Thymus (tissue), 11 donors: ENCODE data around the gene SSX2IP. TPM values are rescaled to one million over a fixed set of nuclear protein-coding genes. Genes with fewer than 3 reads are reported as not detected.

Experiments
- DNase-seq, 9 donors: peaks; one replicate each; pipeline ENCODE4 v3.0.0-alpha.2; 2013; ENCODE audit warnings: low spot score in 9 of 9, low read depth in 6 of 9, missing footprints in 1 of 9
- H3K27ac ChIP-seq, 2 donors: one replicate each; pipeline ENCODE4 v1.5.1; 2013; ENCODE audit warnings: control low read depth in 1 of 2, low read depth in 1 of 2, low read length in 1 of 2, mild to moderate bottlenecking in 1 of 2, moderate library complexity in 1 of 2
- H3K27me3 ChIP-seq, 2 donors: one replicate each; pipeline ENCODE4 v1.5.1; 2013; ENCODE audit warnings: low read length in 1 of 2; ENCODE audit not compliant: control insufficient read depth in 2 of 2, insufficient read depth in 1 of 2
- H3K36me3 ChIP-seq, 2 donors: one replicate each; pipeline ENCODE4 v1.5.1; 2013; ENCODE audit warnings: low read length in 1 of 2, mild to moderate bottlenecking in 1 of 2, moderate library complexity in 1 of 2; ENCODE audit not compliant: control insufficient read depth in 2 of 2, insufficient read depth in 2 of 2
- H3K4me1 ChIP-seq, 2 donors: one replicate each; pipeline ENCODE4 v1.5.1; 2013; ENCODE audit warnings: low read length in 2 of 2; ENCODE audit not compliant: control insufficient read depth in 2 of 2, insufficient read depth in 2 of 2
- H3K4me3 ChIP-seq, 2 donors: one replicate each; pipeline ENCODE4 v1.5.1; 2013; ENCODE audit warnings: low read length in 2 of 2, control low read depth in 1 of 2, mild to moderate bottlenecking in 1 of 2
- H3K9me3 ChIP-seq, 2 donors: one replicate each; pipeline ENCODE4 v1.5.1; 2013; ENCODE audit warnings: low read length in 1 of 2, mild to moderate bottlenecking in 1 of 2; ENCODE audit not compliant: control insufficient read depth in 2 of 2, insufficient read depth in 1 of 2
- WGBS: extraction: QIAGEN DNeasy Blood & Tissue Kit; methylation state at CpG from one replicate; pipeline ENCODE4 v1.1.7; 2013; 5-methylcytosine and 5-hydroxymethylcytosine counted together
- polyA plus RNA-seq: library from polyadenylated mRNA; stranded (reverse); fragments of 200-250 nt; gene quantifications from one replicate; pipeline ENCODE4 v1.2.3, GENCODE V29; 2013
- total RNA-seq: library from RNA; stranded (reverse); fragments of 120-200 nt; gene quantifications from one replicate; pipeline ENCODE4 v1.2.4, GENCODE V29; 2013
- donor health status: healthy.

The SSX2IP gene
- total and polyA plus RNA-seq, 2 donors = 15.4 to 23.7 TPM

GRCh38 chr1:84715342-84716019 lies 25.2 kb upstream of the SSX2IP start:
- peak overlapping the region in 1 of 2 donors; percentile 44 for H3K27ac ChIP-seq
- H3K4me3 ChIP-seq = no peak overlapping the region
- H3K36me3 ChIP-seq = no peaks in the 10 kb centered on the region
- H3K4me1 ChIP-seq = peaks cover 5 to 20% of the 10 kb centered on the region in 2 donors
- no peaks in the 10 kb centered on the region for H3K27me3 ChIP-seq
- peak in 8 of 9 donors; percentile 21 to 78 (median 50) for DNase-seq
- 97% methylated on average over 3 of the region's 3 CpGs for WGBS
- H3K9me3 ChIP-seq = no peaks in the 10 kb centered on the region

- Histone ChIP-seq H3K27ac (no peak overlapping the region), H3K4me3 (no peak overlapping the region), H3K9me3 (no peaks in the 10 kb centered on the region), H3K36me3 (no peaks in the 10 kb centered on the region), H3K4me1 (peaks cover 0 to 12% of the 10 kb centered on the region in 2 donors), H3K27me3 (no peaks in the 10 kb centered on the region)
- no peak for DNase-seq
- 98% methylated on average over 3 of the region's 3 CpGs for WGBS
Observed at GRCh38 chr1:84712276-84712874, 22.1 kb upstream of the SSX2IP start.

- DNase-seq = no peak
- Histone ChIP-seq H3K27me3 (no peaks in the 10 kb centered on the region), H3K4me1 (peaks cover 0 to 12% of the 10 kb centered on the region in 2 donors), H3K36me3 (no peaks in the 10 kb centered on the region), H3K4me3 (no peak overlapping the region), H3K9me3 (no peaks in the 10 kb centered on the region), H3K27ac (no peak overlapping the region)
- WGBS = 97% methylated on average over 4 of the region's 4 CpGs
Observed at GRCh38 chr1:84711869-84712268, 21.6 kb upstream of the SSX2IP start.

- WGBS = 97% methylated on average over 1 of the region's 1 CpG
- Histone ChIP-seq H3K4me3 (no peak overlapping the region), H3K4me1 (peaks cover 0 to 12% of the 10 kb centered on the region in 2 donors), H3K27me3 (no peaks in the 10 kb centered on the region), H3K36me3 (no peaks in the 10 kb centered on the region), H3K27ac (no peak overlapping the region), H3K9me3 (no peaks in the 10 kb centered on the region)
- DNase-seq = no peak
Observed at GRCh38 chr1:84711121-84711520, 20.9 kb upstream of the SSX2IP start.

- Histone ChIP-seq H3K27ac (no peak overlapping the region), H3K4me3 (no peak overlapping the region), H3K4me1 (no peaks in the 10 kb centered on the region), H3K9me3 (no peaks in the 10 kb centered on the region), H3K27me3 (no peaks in the 10 kb centered on the region), H3K36me3 (no peaks in the 10 kb centered on the region)
- DNase-seq = no peak
- WGBS = 87% methylated on average over 1 of the region's 1 CpG
Observed at GRCh38 chr1:84709131-84709530, 18.9 kb upstream of the SSX2IP start.

- WGBS = 98% methylated on average over 4 of the region's 4 CpGs
- no peak for DNase-seq
- H3K9me3 ChIP-seq = no peaks in the 10 kb centered on the region
- no peak overlapping the region for H3K4me3 ChIP-seq
- no peak overlapping the region for H3K27ac ChIP-seq
- no peaks in the 10 kb centered on the region for H3K27me3 ChIP-seq
- H3K36me3 ChIP-seq = no peaks in the 10 kb centered on the region
- H3K4me1 ChIP-seq = no peaks in the 10 kb centered on the region
Observed at GRCh38 chr1:84708031-84708430, 17.8 kb upstream of the SSX2IP start.

- Histone ChIP-seq H3K36me3 (no peaks in the 10 kb centered on the region), H3K27ac (no peak overlapping the region), H3K27me3 (no peaks in the 10 kb centered on the region), H3K9me3 (no peaks in the 10 kb centered on the region), H3K4me1 (no peaks in the 10 kb centered on the region), H3K4me3 (no peak overlapping the region)
- DNase-seq = no peak
- 96% methylated on average over 4 of the region's 4 CpGs for WGBS
Observed at GRCh38 chr1:84705513-84705912, 15.3 kb upstream of the SSX2IP start.

GRCh38 chr1:84704872-84705417 lies 14.7 kb upstream of the SSX2IP start:
- peaks cover 0 to 3% of the 10 kb centered on the region in 2 donors for H3K4me1 ChIP-seq
- no peaks in the 10 kb centered on the region for H3K36me3 ChIP-seq
- no peak for DNase-seq
- no peaks in the 10 kb centered on the region for H3K27me3 ChIP-seq
- 88% methylated on average over 3 of the region's 3 CpGs for WGBS
- no peak overlapping the region for H3K4me3 ChIP-seq
- no peak overlapping the region for H3K27ac ChIP-seq
- H3K9me3 ChIP-seq = no peaks in the 10 kb centered on the region

- Histone ChIP-seq H3K36me3 (no peaks in the 10 kb centered on the region), H3K9me3 (no peaks in the 10 kb centered on the region), H3K27ac (no peak overlapping the region), H3K27me3 (no peaks in the 10 kb centered on the region), H3K4me3 (no peak overlapping the region), H3K4me1 (peaks cover 0 to 3% of the 10 kb centered on the region in 2 donors)
- no peak for DNase-seq
- 47% methylated on average over 2 of the region's 2 CpGs for WGBS
Observed at GRCh38 chr1:84703431-84703830, 13.2 kb upstream of the SSX2IP start.
